Dedifferentiated amniotic fluid mesenchymal stem cell (primary cell): ENCODE data around the gene MVB12B.

Experiments
- DNase-seq: peaks from one replicate; pipeline ENCODE4 v3.0.0-alpha.2; 2016; ENCODE audit errors: extremely low spot score

Gene MVB12B

DNA sequence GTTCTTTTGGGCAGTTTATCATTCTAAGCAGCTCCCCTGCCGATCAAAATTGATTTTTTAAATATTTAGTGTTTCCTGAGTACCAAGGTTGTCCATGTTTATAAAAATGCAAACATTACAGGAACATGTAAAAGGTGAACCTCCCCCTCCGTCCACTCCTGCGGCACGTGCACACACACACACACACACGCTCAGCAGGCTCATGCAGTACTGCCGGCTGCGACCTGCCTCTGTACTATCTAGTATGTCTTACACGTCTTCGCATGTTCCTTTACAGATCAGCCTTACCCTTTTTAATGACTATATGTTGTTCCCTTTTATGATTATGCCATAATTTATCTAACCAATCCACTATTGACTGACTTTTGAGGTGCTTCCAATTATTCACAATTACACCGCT lies 165.3 kb downstream of the MVB12B start:
- no peak for DNase-seq

GRCh38 chr9:126494264-126494663 lies 167.6 kb downstream of the MVB12B start:
- no peak for DNase-seq

DNA sequence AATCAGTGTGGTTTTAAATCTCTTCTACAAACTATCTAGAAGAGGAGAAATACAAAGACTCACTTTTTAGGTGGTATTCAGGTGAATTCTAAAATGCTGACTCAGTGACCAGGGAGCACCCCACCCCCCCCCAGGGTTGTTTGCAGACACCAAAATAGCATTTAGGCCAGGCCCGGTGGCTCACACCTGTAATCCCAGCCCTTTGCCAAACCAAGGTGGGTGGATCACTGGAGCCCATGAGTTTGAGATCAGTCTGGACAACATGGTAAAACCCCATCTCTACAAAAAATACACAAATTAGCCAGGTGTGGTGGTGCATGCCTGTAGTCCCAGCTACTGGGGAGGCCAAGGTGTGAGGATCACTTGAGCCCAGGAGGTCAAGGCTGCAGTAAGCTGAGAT lies 168.1 kb downstream of the MVB12B start:
- DNase-seq: no peak

GRCh38 chr9:126495411-126496180 lies 169.0 kb downstream of the MVB12B start:
- DNase-seq: no peak

GRCh38 chr9:126496181-126496576 lies 169.6 kb downstream of the MVB12B start:
- no peak for DNase-seq

- DNase-seq: no peak
These were observed 170.4 kb downstream of the MVB12B start for GRCh38 chr9:126496781-126497659.

- no peak for DNase-seq
These were observed 171.1 kb downstream of the MVB12B start for GRCh38 chr9:126497660-126498275.

DNA sequence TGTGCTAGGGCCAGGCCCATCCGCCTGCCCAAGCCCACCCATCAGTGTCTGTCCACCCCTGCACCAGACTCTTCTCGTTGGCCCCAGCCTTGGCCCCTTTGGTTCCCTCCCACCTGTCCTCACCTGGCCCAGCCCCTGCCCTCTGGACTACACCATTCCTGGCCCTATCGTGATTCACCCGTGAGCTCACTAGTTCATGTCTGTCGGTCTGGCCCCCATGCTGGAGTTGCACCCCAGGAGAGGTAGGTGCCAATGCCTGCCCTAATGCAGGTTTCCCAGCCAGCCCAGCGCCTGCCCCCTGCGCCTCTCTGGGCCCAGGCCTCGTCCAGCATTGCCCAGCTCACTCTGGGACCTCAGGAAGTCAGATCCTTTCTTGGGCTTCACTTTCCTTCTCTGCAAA lies 171.7 kb downstream of the MVB12B start:
- no peak for DNase-seq

GRCh38 chr9:126499005-126499910 lies 172.6 kb downstream of the MVB12B start:
- no peak for DNase-seq

- no peak for DNase-seq
These were observed 173.4 kb downstream of the MVB12B start for GRCh38 chr9:126499911-126500599.

- peak; percentile 50 for DNase-seq
These were observed 174.2 kb downstream of the MVB12B start for GRCh38 chr9:126500600-126501382.

DNA sequence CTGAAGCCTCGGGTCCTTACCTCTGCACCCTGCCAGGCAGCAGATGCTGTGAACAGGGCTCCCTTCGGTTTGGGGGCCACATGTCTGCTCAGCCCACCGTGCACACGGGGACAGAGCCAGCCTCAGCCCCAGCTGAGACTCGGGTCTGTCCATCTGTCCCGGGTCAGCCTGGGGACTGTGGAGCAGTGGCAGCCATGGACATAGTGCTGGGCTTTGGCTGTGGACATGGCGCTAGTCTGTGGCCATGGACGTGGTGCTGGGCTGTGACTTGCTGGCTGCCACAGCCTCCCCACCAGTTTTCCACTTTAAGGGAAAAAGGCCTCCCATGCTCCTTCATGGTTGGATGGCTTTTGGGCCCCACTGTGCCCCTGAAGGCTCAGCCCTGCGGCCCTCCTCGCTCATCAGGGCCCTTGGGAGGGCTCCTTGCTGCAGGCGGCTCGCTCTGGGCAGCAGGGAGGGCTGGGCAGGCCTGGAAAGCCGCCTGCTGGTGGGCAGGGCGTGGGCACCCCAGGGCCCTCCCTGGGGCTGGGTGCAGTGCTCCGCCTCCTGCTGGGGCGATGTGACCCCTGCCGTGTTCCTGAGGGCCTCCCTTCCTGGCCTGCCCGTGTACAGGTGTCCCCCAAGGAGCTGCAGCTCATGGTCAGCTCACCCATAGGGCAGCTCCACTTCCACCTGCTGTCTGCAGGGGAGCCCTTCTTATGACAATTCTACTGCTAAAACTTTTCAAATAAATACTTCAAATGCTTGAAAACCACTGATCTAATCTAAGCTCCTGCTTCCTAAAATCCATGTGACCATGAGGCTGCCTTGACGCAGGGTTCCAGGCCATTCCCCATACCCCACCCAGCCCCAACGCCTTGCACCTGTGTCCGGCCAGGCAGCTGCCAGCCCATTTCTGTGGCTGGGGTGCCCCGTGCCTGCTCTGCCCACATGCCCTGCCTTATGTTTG lies 175.0 kb downstream of the MVB12B start:
- no peak for DNase-seq

- DNase-seq: no peak
These were observed 176.0 kb downstream of the MVB12B start for GRCh38 chr9:126502417-126503332.

DNA sequence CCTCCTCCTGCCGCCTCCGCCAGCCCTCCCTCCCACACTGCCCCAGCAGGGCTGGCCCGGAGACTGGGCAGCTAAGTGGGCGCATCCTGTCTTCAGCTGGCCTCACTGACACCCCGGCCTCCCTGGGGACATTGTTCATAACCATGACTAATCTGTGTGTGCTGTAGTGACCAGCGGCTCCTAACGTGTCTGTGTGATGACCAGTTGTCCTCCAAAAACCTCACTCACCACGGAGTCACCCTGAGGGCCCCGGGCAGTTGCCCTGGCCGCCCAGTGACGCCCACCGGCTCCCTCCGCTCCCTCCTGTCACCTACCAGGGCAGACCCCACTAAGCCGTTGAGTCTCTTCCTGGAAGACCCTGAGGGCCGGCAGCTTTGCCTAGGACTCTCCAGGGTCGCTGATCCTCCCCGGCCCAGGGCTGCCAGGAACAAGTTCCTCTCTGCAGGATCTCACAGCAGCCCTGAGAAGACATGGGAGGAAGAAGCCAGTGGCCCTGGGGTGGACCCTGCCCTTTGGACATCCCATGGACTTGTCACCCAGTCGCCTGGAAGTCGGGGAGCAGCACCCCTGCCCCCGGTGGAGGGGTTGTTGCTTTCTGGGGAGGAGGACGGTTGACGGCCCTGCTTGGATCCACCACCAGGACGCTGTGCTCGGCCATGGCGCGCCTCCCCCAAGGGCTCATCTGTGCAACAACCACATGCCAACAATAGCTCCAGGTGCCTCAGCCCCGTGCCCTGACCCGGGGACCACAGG lies 176.9 kb downstream of the MVB12B start:
- DNase-seq: no peak

- DNase-seq: no peak
These were observed 177.7 kb downstream of the MVB12B start for GRCh38 chr9:126504086-126504976.

GRCh38 chr9:126504977-126505455 lies 178.4 kb downstream of the MVB12B start:
- no peak for DNase-seq
